ENCODE measurements around the gene ZNF106. TPM values are rescaled to one million over a fixed set of nuclear protein-coding genes. Genes with fewer than 3 reads are reported as not detected.
A peak's percentile ranks its signal among the peaks of the same experiment; 100 is the strongest.

ZNF106 gene
- polyA plus RNA-seq (ENCODE audit: insufficient read length in 4 of 4), result 10 to 100 TPM; 41.5 to 52.7 (median 50.6) TPM

GRCh38 chr15:42490671-42491538 is at the start of gene ZNF106:
Gene ZNF106 (minus strand): TSS chr15:42491141. CDS start chr15:42472289, 18,852 bp downstream.
- DNase-seq (ENCODE audit: low read depth in 4 of 4, low spot score in 2 of 4), result peak; percentile 77 to 90 (median 84)

GRCh38 chr15:42533246-42533645 is 42.3 kb upstream of the ZNF106 start:
- DNase-seq (ENCODE audit: low read depth in 4 of 4, low spot score in 2 of 4), result no peak

DNA sequence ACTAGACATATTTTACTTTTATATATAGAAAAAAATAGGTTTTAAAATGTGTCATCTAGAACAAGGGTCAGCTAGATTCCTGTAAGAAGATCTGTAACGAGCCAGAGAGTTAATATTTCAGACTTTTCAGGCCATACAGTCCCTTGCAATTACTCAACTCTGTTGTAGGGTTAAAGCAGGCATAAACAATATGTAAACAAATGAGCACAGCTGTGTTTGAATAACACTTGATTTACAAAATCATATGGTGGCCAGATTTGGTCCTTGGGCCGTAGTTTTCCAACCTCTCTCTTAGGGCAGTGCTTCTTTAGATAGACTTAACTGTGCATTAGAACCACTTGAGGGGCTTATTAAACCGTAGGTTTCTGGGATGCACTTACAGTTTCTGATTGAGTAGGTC is 38.0 kb upstream of the ZNF106 start:
- no peak for DNase-seq (ENCODE audit: low read depth in 4 of 4, low spot score in 2 of 4)

DNA sequence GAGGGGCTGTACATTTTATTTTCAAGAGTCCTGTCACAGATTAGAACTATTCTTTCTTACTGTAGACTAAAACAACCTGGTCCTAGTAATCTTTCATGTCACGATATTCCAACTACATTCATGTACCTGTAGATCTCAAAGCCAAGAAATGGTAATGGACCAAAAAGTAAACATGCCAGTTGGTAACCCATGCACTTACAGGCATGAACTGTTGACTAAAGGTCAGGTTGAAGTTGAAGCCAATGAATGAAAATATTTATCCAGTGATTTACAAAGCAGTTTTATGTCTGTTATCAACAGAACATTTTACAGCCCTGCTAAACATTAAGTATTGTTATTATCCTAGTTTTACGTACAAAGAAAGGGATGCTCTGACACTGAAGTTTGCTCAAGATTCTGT is 32.4 kb upstream of the ZNF106 start:
- no peak for DNase-seq (ENCODE audit: low read depth in 4 of 4, low spot score in 2 of 4)

- no peak for DNase-seq (ENCODE audit: low read depth in 4 of 4, low spot score in 2 of 4)
Measured at GRCh38 chr15:42511007-42511391, 20.1 kb upstream of the ZNF106 start.

DNA sequence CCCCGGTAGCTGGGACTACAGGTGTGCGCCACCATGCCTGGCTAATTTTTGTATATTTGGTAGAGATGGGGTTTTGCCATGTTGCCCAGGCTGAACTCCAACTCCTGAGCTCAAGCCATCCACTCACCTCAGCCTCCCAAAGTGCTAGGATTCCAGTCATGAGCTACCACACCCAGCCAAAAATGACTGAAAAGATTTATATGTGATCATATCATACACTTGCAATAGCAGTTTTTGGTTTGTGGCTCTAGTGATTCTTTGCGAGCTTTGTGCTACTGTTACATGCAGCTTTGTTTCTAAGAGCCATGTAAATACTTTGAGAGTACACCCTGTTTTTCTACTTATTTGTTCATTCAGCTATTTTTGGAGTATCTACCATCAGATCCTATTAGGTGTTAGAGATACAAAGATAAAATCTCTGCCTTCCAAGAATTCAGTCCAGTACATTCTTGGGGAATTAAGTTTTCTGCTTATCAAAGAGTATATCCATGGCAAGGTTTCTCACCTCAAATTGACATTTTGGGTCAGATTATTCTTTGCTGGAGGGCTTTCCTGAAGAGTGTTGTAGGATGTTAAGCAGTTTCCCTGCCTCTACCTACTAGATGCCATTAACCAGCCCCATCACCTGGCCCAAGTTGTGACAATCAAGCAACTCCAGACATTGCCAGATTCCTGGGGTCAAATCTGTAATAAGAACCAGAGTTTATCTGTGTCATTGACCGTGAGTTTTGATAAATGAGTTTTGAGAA is 19.5 kb upstream of the ZNF106 start:
- DNase-seq (ENCODE audit: low read depth in 4 of 4, low spot score in 2 of 4), result no peak

GRCh38 chr15:42508263-42508690 is 17.3 kb upstream of the ZNF106 start:
- no peak for DNase-seq (ENCODE audit: low read depth in 4 of 4, low spot score in 2 of 4)

GRCh38 chr15:42507514-42507913 is 16.6 kb upstream of the ZNF106 start:
- DNase-seq (ENCODE audit: low read depth in 4 of 4, low spot score in 2 of 4), result no peak

- no peak for DNase-seq (ENCODE audit: low read depth in 4 of 4, low spot score in 2 of 4)
Measured at GRCh38 chr15:42504631-42505030, 13.7 kb upstream of the ZNF106 start.

GRCh38 chr15:42503825-42504224 is 12.9 kb upstream of the ZNF106 start:
- DNase-seq (ENCODE audit: low read depth in 4 of 4, low spot score in 2 of 4), result no peak

DNA sequence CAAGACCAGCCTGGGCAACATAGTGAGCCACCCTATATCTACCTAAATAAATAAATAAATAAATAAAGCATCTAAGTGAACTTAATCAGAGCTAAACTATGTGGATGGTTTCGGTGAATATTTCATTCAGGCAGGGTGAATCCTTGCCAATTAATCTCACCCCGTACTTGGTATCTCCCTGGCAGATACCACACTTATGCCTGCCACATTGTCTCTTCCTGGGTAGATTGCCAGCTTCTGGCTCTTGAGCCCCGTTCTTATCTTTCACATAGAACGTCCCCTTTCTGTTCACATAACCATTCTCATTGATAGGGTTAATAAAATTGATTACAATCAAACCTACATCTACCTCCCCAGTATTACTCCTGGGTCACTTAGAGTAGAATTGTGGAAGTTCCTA is 11.5 kb upstream of the ZNF106 start:
- DNase-seq (ENCODE audit: low read depth in 4 of 4, low spot score in 2 of 4), result no peak

DNA sequence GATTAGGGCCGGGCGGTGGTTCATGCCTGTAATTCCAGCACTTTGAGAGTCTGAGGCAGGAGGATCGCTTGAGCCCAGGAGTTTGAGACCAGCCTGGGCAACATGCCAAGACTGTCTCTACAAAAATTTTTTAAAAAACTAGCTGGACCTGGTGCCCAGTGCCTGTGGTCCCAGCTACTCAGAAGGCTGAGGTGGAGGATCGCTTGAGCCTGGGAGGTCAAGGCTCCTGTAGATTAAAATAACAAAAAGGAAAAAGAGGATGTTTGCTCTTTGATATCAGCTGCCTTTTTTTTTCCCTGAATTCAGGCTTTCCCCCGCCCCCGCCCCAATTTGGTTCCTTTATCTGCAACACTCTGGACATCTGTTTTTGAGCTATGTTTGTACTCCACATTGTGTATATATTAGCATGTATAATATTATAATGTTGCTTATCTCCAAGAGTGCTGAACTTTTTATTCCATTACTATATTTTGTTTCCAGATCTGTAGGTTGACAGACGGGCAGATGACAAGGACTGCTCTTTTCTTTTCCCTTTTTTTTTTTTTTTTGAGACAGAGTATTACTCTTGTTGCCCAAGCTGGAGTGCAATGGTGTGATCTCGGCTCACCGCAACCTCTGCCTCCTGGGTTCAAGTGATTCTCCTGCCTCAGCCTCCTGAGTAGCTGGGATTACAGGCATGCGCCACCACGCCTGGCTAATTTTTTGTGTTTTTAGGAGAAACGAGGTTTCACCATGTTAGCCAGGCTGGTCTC is 9.1 kb upstream of the ZNF106 start:
- DNase-seq (ENCODE audit: low read depth in 4 of 4, low spot score in 2 of 4), result no peak

DNA sequence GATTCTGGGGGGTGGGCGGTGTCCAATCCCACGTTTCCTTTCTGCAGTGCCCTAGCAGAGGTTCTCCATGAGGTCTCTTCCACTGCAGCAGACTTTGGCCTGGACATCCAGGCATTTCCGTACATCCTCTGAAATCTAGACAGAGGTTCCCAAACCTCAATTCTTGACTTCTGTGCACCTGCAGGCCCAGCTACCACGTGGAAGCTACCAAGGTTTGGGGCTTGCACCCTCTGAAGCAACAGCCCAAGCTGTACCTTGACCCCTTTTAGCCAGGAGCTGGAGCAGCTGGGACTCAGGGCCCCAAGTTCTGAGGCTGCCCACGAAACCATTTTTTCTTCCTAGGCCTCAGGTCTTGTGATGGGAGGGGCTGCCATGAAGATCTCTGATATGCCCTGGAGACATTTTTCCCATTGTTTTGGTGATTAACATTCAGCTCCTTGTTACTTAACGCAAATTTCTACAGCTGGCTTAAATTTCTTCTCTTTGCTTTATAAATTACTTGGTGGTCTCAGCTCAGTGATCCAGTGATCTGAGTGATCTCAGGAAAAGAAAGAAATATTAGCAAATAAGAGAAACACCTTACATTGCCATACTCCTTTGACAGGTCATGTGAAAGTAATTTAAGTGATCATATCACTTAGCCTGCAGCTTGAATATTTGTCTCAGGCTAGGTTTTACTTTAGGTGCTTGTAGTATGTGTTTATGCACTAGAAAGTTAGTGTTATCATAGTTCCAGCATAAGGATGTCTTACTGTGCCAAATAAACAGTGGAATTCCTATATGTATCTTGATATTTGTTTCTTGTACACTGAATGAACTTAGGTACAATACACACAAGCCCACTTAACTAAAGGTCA is 7.5 kb upstream of the ZNF106 start:
- DNase-seq (ENCODE audit: low read depth in 4 of 4, low spot score in 2 of 4), result no peak

DNA sequence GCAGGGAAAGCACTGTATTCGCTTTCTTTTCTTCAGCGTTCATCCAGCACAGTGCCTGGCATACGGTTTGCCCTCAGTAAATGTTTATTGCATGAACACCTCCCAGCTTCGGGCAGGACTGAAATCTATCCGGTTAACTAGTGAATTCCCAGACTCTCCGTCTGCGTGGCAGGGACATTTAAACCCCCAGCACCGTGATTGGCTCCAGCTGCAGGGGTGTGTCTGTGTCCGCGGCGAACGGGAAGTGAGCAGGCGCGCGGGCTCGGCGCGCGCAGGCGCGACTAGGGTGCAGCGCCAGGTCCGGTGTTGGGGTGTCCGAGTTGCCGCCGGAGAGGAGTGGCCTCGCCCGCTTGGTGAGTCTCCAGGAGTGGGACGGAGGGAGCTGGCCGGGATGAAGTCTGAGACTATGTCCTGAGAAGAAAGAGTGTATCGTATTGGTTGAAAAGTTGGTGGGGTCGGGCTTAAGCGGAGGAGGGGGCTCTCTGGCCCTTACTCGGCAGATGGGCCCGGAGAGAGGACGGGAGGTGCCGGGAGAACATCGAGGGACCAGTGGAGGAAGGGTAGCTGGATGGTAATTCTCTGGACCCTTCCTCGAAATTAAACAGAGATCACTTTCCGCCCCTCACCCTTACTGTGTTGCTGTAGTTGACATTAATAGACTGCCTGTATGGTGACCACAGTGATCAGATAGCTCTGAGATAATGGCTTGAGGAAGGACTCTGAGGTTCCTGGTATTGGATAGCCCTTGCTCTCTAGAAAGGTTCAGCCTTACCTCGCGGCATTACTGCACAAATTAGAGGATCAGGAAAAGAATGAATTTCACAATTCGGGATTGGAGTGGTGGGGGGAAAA is 4.6 kb upstream of the ZNF106 start, which contains the start of gene SNAP23:
SNAP23 (plus strand) TSS at position 274 of the 852 bp plus-strand sequence. CDS start 16,213 bp downstream, outside the sequence.
- peak; percentile 74 to 90 (median 82) for DNase-seq (ENCODE audit: low read depth in 4 of 4, low spot score in 2 of 4)

- peak in 2 of 4 donors; percentile 23 to 34 for DNase-seq (ENCODE audit: low read depth in 4 of 4, low spot score in 2 of 4)
Measured at GRCh38 chr15:42494998-42495360, 4.0 kb upstream of the ZNF106 start.

GRCh38 chr15:42493679-42494078 is 2.7 kb upstream of the ZNF106 start:
- DNase-seq (ENCODE audit: low read depth in 4 of 4, low spot score in 2 of 4), result no peak

- no peak for DNase-seq (ENCODE audit: low read depth in 4 of 4, low spot score in 2 of 4)
Measured at GRCh38 chr15:42491539-42492225, 741 bp upstream of the ZNF106 start.

- DNase-seq (ENCODE audit: low read depth in 4 of 4, low spot score in 2 of 4), result peak in 1 of 4 donors; percentile 39
Measured at GRCh38 chr15:42490291-42490670, 660 bp downstream of the ZNF106 start.
